ENCODE results near the gene TRIM46.
A peak's percentile ranks its signal among the peaks of the same experiment; 100 is the strongest.

Gene TRIM46

DNA sequence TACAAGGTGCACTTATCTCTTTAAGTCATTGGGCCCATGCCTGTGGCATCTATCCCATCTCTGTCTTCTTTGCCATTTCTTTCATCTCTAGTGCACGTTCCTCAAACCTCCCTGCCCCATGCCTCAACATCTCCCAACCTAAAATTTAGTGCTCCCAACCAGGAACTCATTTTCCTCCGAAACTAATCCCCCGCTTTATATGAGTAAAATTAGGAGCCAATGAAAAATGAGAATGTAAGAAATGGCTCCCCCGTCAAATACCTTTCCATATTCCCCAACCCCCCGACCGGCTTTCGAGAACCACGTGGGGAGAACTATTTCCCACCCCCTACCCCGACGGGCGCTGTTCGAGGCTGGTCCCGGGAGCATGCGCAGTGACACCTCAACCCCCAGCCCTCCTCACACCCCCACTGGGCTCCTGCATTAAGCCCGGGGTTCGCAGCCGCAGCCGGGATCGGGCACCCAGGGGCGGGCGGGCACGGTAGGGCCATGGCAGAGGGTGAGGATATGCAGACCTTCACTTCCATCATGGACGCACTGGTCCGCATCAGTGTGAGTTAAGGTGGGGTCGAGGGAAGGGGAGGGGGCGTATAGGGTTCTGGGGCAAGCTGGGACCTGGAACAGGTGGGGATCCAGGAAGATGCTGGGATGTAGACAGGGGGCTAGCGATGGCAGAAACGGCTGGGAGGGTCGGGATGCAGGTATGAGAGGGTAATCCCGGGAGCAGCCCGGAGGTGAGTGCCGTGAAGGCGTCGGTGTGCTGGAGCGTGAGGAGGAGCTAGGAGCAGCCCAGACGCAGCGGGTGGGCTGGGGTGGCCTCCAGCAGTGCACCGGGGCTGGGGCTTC is at the start of gene TRIM46:
TRIM46 (plus strand) TSS at position 372 of the 846 bp plus-strand sequence; CDS start at position 490, 118 bp downstream.
- TF ChIP-seq, protein P1, sequence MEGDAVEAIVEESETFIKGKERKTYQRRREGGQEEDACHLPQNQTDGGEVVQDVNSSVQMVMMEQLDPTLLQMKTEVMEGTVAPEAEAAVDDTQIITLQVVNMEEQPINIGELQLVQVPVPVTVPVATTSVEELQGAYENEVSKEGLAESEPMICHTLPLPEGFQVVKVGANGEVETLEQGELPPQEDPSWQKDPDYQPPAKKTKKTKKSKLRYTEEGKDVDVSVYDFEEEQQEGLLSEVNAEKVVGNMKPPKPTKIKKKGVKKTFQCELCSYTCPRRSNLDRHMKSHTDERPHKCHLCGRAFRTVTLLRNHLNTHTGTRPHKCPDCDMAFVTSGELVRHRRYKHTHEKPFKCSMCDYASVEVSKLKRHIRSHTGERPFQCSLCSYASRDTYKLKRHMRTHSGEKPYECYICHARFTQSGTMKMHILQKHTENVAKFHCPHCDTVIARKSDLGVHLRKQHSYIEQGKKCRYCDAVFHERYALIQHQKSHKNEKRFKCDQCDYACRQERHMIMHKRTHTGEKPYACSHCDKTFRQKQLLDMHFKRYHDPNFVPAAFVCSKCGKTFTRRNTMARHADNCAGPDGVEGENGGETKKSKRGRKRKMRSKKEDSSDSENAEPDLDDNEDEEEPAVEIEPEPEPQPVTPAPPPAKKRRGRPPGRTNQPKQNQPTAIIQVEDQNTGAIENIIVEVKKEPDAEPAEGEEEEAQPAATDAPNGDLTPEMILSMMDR (IDR thresholded peaks at IDR 0.05; ENCODE audit: low read depth, low read length): no peak
- H3K4me3 ChIP-seq (replicated peaks in 1 of 2; ENCODE audit: low read depth in 2 of 2, low read length in 2 of 2): peak within 1 kb of the TSS; percentile 94 to 97
- DNase-seq (ENCODE audit: low read depth in 2 of 2): peak; percentile 41 to 56

GRCh38 chr1:155124503-155125463 is 48.9 kb upstream of the TRIM46 start:
- no peak overlapping the region for H3K4me3 ChIP-seq (replicated peaks in 1 of 2; ENCODE audit: low read depth in 2 of 2, low read length in 2 of 2)
- TF ChIP-seq, protein P1 (IDR thresholded peaks at IDR 0.05; ENCODE audit: low read depth, low read length): no peak
- peak; percentile 35 to 45 for DNase-seq (ENCODE audit: low read depth in 2 of 2)

- no peak for DNase-seq (ENCODE audit: low read depth in 2 of 2)
- TF ChIP-seq, protein P1 (IDR thresholded peaks at IDR 0.05; ENCODE audit: low read depth, low read length): no peak
- H3K4me3 ChIP-seq (replicated peaks in 1 of 2; ENCODE audit: low read depth in 2 of 2, low read length in 2 of 2): no peak overlapping the region
Measured at GRCh38 chr1:155125511-155125945, 48.1 kb upstream of the TRIM46 start.

DNA sequence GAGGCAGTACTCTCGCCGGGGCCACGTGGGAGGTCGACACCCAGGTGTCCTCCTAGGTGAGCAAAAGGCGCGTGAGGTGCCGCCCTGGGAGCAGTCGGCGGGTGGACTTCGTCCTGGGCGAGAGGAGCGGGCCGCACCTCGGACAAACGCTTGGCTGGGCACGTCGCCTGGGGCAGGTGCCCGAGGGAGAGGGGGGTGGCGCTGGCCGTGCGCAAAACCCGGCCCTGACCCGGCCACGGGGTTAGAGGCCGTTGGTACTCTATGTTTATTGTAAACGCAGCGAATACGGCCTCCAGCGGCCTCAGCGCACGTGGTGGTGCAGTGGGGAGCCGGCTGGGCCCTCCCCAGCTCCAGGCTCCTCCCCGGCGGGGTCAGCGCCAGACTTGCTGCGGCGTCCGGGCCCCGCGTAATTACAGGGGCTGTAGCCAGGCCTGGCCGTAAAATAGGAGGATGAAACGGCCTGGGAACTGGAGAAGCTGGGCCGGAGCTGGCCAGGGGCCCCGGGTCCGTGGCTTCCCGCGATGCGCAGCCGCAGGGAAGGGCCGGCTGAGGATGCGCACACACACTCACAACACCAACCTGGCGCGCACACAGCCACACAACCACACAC is 47.6 kb upstream of the TRIM46 start:
- TF ChIP-seq, protein P1 (IDR thresholded peaks at IDR 0.05; ENCODE audit: low read depth, low read length): no peak
- peak overlapping the region; percentile 23 to 55 for H3K4me3 ChIP-seq (replicated peaks in 1 of 2; ENCODE audit: low read depth in 2 of 2, low read length in 2 of 2)
- peak; percentile 13 to 57 for DNase-seq (ENCODE audit: low read depth in 2 of 2)

DNA sequence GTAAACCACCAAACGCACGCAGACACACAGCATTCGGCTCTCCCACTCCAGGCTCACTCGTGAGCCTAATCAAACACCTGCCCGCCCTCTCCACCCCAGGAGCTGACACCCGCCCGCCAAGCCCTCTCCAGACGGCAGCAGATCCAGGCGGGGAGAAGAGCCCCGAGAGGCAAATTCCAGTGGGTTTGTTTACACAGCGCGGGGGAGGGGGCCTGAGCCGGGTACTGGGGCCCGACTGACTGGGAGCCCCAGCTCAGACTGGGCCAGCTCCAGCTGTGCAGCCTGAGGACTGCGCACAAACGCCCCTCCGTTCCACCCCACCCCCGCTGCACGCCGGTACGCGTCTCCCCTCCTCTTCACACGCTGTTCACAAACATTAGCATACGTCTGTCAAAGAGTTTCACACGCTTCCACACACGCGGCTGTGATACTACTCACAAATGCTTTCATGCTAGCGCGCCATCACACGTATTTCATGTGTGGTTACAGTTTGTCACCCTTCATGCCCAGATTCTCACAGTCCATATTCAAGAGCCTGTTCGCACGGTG is 47.0 kb upstream of the TRIM46 start:
- peak in 1 of 2 donors; percentile 26 for DNase-seq (ENCODE audit: low read depth in 2 of 2)
- peak overlapping the region; percentile 23 to 55 for H3K4me3 ChIP-seq (replicated peaks in 1 of 2; ENCODE audit: low read depth in 2 of 2, low read length in 2 of 2)

More for the DNA sequence above, 47.0 kb upstream of the TRIM46 start:
- TF ChIP-seq, protein P1 (IDR thresholded peaks at IDR 0.05; ENCODE audit: low read depth, low read length): no peak
